Activated naive CD4-positive, alpha-beta T cell treated with anti-CD3 and anti-CD28 coated beads, Interleukin-2, amount 50 U/mL, for 24 hours (primary cell): Measurements from ENCODE around the gene MGST3.
"Not testable (repeated sequence)": the region's sequence is repeated elsewhere in the genome, so short reads cannot be mapped to it uniquely, and the experiment has no call there.

Experiments
- H3K27ac Mint-ChIP-seq: one replicate; pipeline ENCODE4 v1.8.0; 2021; ENCODE audit warnings: mild to moderate bottlenecking, mixed read lengths
- H3K27me3 Mint-ChIP-seq: one replicate; pipeline ENCODE4 v1.8.0; 2021; ENCODE audit warnings: mixed read lengths
- H3K36me3 Mint-ChIP-seq: one replicate; pipeline ENCODE4 v1.8.0; 2021; ENCODE audit warnings: mixed read lengths
- H3K4me1 Mint-ChIP-seq: one replicate; pipeline ENCODE4 v1.8.0; 2021; ENCODE audit warnings: mixed read lengths
- H3K4me3 Mint-ChIP-seq: one replicate; pipeline ENCODE4 v1.8.0; 2021; ENCODE audit warnings: mild to moderate bottlenecking, mixed read lengths
- H3K9me3 Mint-ChIP-seq: one replicate; pipeline ENCODE4 v1.8.0; 2021; ENCODE audit warnings: mixed read lengths

Gene MGST3

GRCh38 chr1:165630629-165631341, at the start of gene MGST3:
TSS of gene MGST3 (plus strand) at chr1:165631234. CDS start at chr1:165649848, 18,614 bp downstream.
- H3K4me3 Mint-ChIP-seq = no peak within 1 kb of the TSS
- no peaks in the 10 kb centered on the region for H3K9me3 Mint-ChIP-seq
- H3K27ac Mint-ChIP-seq = peak within 1 kb of the TSS; percentile 80
- H3K27me3 Mint-ChIP-seq = no peaks in the 10 kb centered on the region
- peaks cover 17% of the 10 kb centered on the region for H3K4me1 Mint-ChIP-seq
- H3K36me3 Mint-ChIP-seq = no peaks in the 10 kb centered on the region

- Mint-ChIP-seq H3K9me3 (no peaks in the 10 kb centered on the region), H3K4me3 (no peak overlapping the region), H3K4me1 (no peaks in the 10 kb centered on the region), H3K36me3 (no peaks in the 10 kb centered on the region), H3K27me3 (peaks cover 12% of the 10 kb centered on the region), H3K27ac (no peak overlapping the region)
Observed at GRCh38 chr1:165581926-165582325, 49.1 kb upstream of the MGST3 start.

GRCh38 chr1:165586398-165586797, 44.6 kb upstream of the MGST3 start:
- H3K27me3 Mint-ChIP-seq = peaks cover 25% of the 10 kb centered on the region
- no peak overlapping the region for H3K27ac Mint-ChIP-seq
- H3K4me3 Mint-ChIP-seq = no peak overlapping the region
- H3K36me3 Mint-ChIP-seq = no peaks in the 10 kb centered on the region
- no peaks in the 10 kb centered on the region for H3K9me3 Mint-ChIP-seq
- no peaks in the 10 kb centered on the region for H3K4me1 Mint-ChIP-seq

GRCh38 chr1:165591391-165591790, 39.6 kb upstream of the MGST3 start:
- not testable (repeated sequence) for H3K9me3 Mint-ChIP-seq, H3K4me3 Mint-ChIP-seq, H3K4me1 Mint-ChIP-seq, H3K36me3 Mint-ChIP-seq
- Mint-ChIP-seq H3K27ac (peak overlapping the region; percentile 49), H3K27me3 (peaks cover 40% of the 10 kb centered on the region)

- Mint-ChIP-seq H3K27me3 (peaks cover 40% of the 10 kb centered on the region), H3K36me3 (peaks cover 1% of the 10 kb centered on the region), H3K9me3 (no peaks in the 10 kb centered on the region), H3K4me3 (no peak overlapping the region), H3K27ac (no peak overlapping the region), H3K4me1 (peaks cover 20% of the 10 kb centered on the region)
Observed at GRCh38 chr1:165592945-165593823, 37.9 kb upstream of the MGST3 start.

GRCh38 chr1:165595246-165595938, 35.6 kb upstream of the MGST3 start:
- no peak overlapping the region for H3K4me3 Mint-ChIP-seq
- no peaks in the 10 kb centered on the region for H3K9me3 Mint-ChIP-seq
- no peak overlapping the region for H3K27ac Mint-ChIP-seq
- H3K4me1 Mint-ChIP-seq = peaks cover 28% of the 10 kb centered on the region
- peaks cover 34% of the 10 kb centered on the region for H3K27me3 Mint-ChIP-seq
- H3K36me3 Mint-ChIP-seq = peaks cover 1% of the 10 kb centered on the region

- H3K4me1 Mint-ChIP-seq = peaks cover 30% of the 10 kb centered on the region
Observed at GRCh38 chr1:165597883-165598675, 33.0 kb upstream of the MGST3 start.

GRCh38 chr1:165598676-165599059, 32.4 kb upstream of the MGST3 start:
- Mint-ChIP-seq H3K4me1 (peaks cover 28% of the 10 kb centered on the region), H3K27me3 (peaks cover 19% of the 10 kb centered on the region), H3K36me3 (peaks cover 1% of the 10 kb centered on the region), H3K9me3 (no peaks in the 10 kb centered on the region), H3K27ac (no peak overlapping the region), H3K4me3 (peak overlapping the region; percentile 97)

More at GRCh38 chr1:165597883-165598675, 33.0 kb upstream of the MGST3 start:
- H3K27me3 Mint-ChIP-seq = peaks cover 24% of the 10 kb centered on the region
- peak overlapping the region; percentile 97 for H3K4me3 Mint-ChIP-seq
- H3K36me3 Mint-ChIP-seq = peaks cover 1% of the 10 kb centered on the region
- no peaks in the 10 kb centered on the region for H3K9me3 Mint-ChIP-seq
- H3K27ac Mint-ChIP-seq = peak overlapping the region; percentile 91

GRCh38 chr1:165600793-165601192, 30.2 kb upstream of the MGST3 start:
- Mint-ChIP-seq H3K27ac (no peak overlapping the region), H3K4me3 (no peak overlapping the region), H3K36me3 (peaks cover 1% of the 10 kb centered on the region), H3K9me3 (no peaks in the 10 kb centered on the region), H3K27me3 (peaks cover 7% of the 10 kb centered on the region), H3K4me1 (peaks cover 28% of the 10 kb centered on the region)

GRCh38 chr1:165603810-165604209, 27.2 kb upstream of the MGST3 start:
- Mint-ChIP-seq H3K36me3 (no peaks in the 10 kb centered on the region), H3K27ac (no peak overlapping the region), H3K4me3 (no peak overlapping the region), H3K9me3 (no peaks in the 10 kb centered on the region), H3K27me3 (peaks cover 1% of the 10 kb centered on the region), H3K4me1 (peaks cover 8% of the 10 kb centered on the region)

- H3K27ac Mint-ChIP-seq = no peak overlapping the region
- peaks cover 7% of the 10 kb centered on the region for H3K4me1 Mint-ChIP-seq
- no peak overlapping the region for H3K4me3 Mint-ChIP-seq
- H3K9me3 Mint-ChIP-seq = no peaks in the 10 kb centered on the region
- no peaks in the 10 kb centered on the region for H3K36me3 Mint-ChIP-seq
- peaks cover 1% of the 10 kb centered on the region for H3K27me3 Mint-ChIP-seq
Observed at GRCh38 chr1:165605246-165605645, 25.8 kb upstream of the MGST3 start.

- not testable (repeated sequence) for H3K36me3 Mint-ChIP-seq, H3K27me3 Mint-ChIP-seq, H3K4me3 Mint-ChIP-seq, H3K27ac Mint-ChIP-seq, H3K4me1 Mint-ChIP-seq, H3K9me3 Mint-ChIP-seq
Observed at GRCh38 chr1:165606676-165607075, 24.4 kb upstream of the MGST3 start.

GRCh38 chr1:165610866-165611265, 20.2 kb upstream of the MGST3 start:
- no peaks in the 10 kb centered on the region for H3K9me3 Mint-ChIP-seq

GRCh38 chr1:165612062-165612461, 19.0 kb upstream of the MGST3 start:
- H3K4me3 Mint-ChIP-seq = no peak overlapping the region
- peaks cover 2% of the 10 kb centered on the region for H3K36me3 Mint-ChIP-seq
- peaks cover 4% of the 10 kb centered on the region for H3K27me3 Mint-ChIP-seq
- H3K27ac Mint-ChIP-seq = no peak overlapping the region
- no peaks in the 10 kb centered on the region for H3K4me1 Mint-ChIP-seq
- no peaks in the 10 kb centered on the region for H3K9me3 Mint-ChIP-seq

More at GRCh38 chr1:165610866-165611265, 20.2 kb upstream of the MGST3 start:
- Mint-ChIP-seq H3K4me1 (no peaks in the 10 kb centered on the region), H3K27me3 (peaks cover 4% of the 10 kb centered on the region), H3K27ac (no peak overlapping the region), H3K36me3 (peaks cover 2% of the 10 kb centered on the region), H3K4me3 (no peak overlapping the region)

- Mint-ChIP-seq H3K4me3 (no peak overlapping the region), H3K36me3 (peaks cover 2% of the 10 kb centered on the region), H3K27ac (no peak overlapping the region), H3K4me1 (no peaks in the 10 kb centered on the region), H3K27me3 (peaks cover 4% of the 10 kb centered on the region), H3K9me3 (no peaks in the 10 kb centered on the region)
Observed at GRCh38 chr1:165616054-165616612, 14.9 kb upstream of the MGST3 start.
